ENCODE results near the gene TMCO4.

The TMCO4 gene

GRCh38 chr1:19775831-19776230 is 23.9 kb downstream of the TMCO4 start:
- DNase-seq (ENCODE audit: low read depth): no peak

GRCh38 chr1:19775317-19775716 is 24.4 kb downstream of the TMCO4 start:
- no peak for DNase-seq (ENCODE audit: low read depth)

GRCh38 chr1:19774180-19774785 is 25.4 kb downstream of the TMCO4 start:
- no peak for DNase-seq (ENCODE audit: low read depth)

- no peak for DNase-seq (ENCODE audit: low read depth)
Measured at GRCh38 chr1:19773485-19773884, 26.2 kb downstream of the TMCO4 start.

GRCh38 chr1:19772053-19772452 is 27.7 kb downstream of the TMCO4 start:
- DNase-seq (ENCODE audit: low read depth): no peak

- DNase-seq (ENCODE audit: low read depth): no peak
Measured at GRCh38 chr1:19771350-19771749, 28.4 kb downstream of the TMCO4 start.

- DNase-seq (ENCODE audit: low read depth): no peak
Measured at GRCh38 chr1:19770436-19771190, 29.1 kb downstream of the TMCO4 start.

GRCh38 chr1:19769211-19769932 is 30.3 kb downstream of the TMCO4 start:
- no peak for DNase-seq (ENCODE audit: low read depth)

GRCh38 chr1:19768353-19769210 is 31.1 kb downstream of the TMCO4 start:
- no peak for DNase-seq (ENCODE audit: low read depth)

- DNase-seq (ENCODE audit: low read depth): no peak
Measured at GRCh38 chr1:19765623-19766022, 34.1 kb downstream of the TMCO4 start.

- DNase-seq (ENCODE audit: low read depth): no peak
Measured at GRCh38 chr1:19764848-19765247, 34.9 kb downstream of the TMCO4 start.

- DNase-seq (ENCODE audit: low read depth): peak; percentile 9
Measured at GRCh38 chr1:19762175-19762779, 37.4 kb downstream of the TMCO4 start.

- no peak for DNase-seq (ENCODE audit: low read depth)
Measured at GRCh38 chr1:19759740-19760089, 40.0 kb downstream of the TMCO4 start.

GRCh38 chr1:19758227-19758830 is 41.4 kb downstream of the TMCO4 start:
- no peak for DNase-seq (ENCODE audit: low read depth)

GRCh38 chr1:19757641-19758040 is 42.1 kb downstream of the TMCO4 start:
- DNase-seq (ENCODE audit: low read depth): no peak

GRCh38 chr1:19756480-19756879 is 43.2 kb downstream of the TMCO4 start:
- no peak for DNase-seq (ENCODE audit: low read depth)

- DNase-seq (ENCODE audit: low read depth): no peak
Measured at GRCh38 chr1:19754482-19754881, 45.2 kb downstream of the TMCO4 start.

- peak; percentile 35 for DNase-seq (ENCODE audit: low read depth)
Measured at GRCh38 chr1:19752083-19752696, 47.5 kb downstream of the TMCO4 start.

- DNase-seq (ENCODE audit: low read depth): no peak
Measured at GRCh38 chr1:19750882-19751276, 48.8 kb downstream of the TMCO4 start.

- DNase-seq (ENCODE audit: low read depth): no peak
Measured at GRCh38 chr1:19750101-19750881, 49.4 kb downstream of the TMCO4 start.

Measured in CMK (cell line).